GM19467 (cell line): ENCODE measurements around the gene TMEM97.
A peak's percentile ranks its signal among the peaks of the same experiment; 100 is the strongest.

Experiments
- ATAC-seq: cut with Tn5 transposase; IDR thresholded peaks from one replicate; pipeline ENCODE4 v1.9.1; 2021; ENCODE audit warnings: mild to moderate bottlenecking, moderate library complexity; ENCODE audit not compliant: unreplicated experiment

Gene TMEM97

DNA sequence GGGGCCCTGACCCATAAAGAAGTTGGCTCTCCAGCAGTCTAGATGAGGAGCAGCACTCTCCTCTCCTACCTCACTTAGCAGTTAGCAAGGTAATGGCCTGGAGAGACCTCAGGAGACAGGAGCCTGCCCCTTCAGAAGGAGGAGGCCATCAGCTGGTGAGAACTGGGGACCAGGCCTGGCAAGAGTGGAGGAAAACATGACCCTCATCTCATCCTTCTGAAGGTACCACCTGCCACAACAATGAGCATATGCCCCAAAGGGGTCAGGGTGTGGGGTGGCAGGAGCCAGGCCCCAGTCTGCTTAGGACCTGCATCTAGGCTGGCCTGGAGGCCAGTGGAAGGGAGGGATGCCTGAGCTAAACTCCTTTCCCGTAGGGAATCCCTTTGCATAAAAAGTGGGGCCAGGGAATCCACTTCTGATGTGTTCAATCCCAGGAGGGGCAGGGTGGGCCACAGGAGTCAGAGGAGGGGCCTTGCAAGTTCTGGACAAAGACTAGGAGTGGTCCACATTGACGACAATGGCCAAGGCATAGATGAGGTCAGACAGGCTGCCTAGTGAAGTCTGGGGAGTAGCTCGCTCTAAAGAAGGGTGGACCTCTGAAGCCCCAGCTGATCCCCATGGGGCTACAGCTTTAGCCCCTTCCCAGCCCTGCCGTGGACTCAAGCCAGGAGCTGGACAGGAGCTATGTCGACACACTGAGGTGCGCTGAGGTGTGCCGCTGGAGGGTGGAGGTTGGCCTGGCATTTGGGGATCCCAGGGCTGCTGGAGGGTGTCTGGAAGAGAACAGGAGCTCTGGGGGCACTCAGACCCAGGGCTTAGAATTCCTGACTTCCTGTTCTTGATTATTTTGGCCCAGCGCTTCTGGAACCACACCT, 45.0 kb downstream of the TMEM97 start:
- ATAC-seq, result no peak

DNA sequence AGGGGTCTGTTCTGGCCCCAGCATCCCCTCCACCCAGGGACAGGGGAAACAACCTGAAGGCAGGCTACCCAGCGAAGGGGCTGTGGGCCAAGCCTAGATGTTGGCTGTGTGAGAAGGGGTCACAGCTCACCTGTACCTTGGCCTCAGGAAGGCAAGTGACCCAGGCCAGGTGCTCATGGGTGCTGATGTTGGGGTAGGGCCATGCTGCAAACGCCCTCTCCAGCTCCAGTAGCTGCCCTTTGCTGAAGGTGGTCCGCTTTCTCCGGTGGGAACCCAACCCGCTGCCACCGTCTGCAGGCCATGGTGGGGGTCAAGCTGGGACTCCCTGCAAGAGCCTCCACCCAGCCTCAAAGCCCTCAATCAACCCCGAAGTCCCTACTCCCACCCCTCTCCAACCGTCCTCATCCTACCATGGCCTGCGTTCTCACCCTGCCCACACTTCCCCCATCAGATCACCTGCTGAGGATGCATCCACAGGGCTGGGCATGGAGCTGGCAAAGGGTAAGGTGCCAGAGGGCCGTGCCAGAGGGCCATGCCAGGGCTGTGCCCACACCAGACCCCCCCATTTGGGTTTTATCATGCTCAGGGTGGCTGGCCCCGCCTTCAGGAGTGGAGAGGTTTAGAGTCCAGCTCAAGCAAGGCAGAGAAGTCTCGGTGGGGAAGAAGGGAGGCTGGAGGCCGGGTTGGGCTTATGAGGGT, 45.8 kb downstream of the TMEM97 start, which contains the start of gene SEBOX:
Gene SEBOX (minus strand): TSS at position 535 of the 699 bp plus-strand sequence. CDS start 48 bp downstream, at position 487.
- no peak for ATAC-seq

DNA sequence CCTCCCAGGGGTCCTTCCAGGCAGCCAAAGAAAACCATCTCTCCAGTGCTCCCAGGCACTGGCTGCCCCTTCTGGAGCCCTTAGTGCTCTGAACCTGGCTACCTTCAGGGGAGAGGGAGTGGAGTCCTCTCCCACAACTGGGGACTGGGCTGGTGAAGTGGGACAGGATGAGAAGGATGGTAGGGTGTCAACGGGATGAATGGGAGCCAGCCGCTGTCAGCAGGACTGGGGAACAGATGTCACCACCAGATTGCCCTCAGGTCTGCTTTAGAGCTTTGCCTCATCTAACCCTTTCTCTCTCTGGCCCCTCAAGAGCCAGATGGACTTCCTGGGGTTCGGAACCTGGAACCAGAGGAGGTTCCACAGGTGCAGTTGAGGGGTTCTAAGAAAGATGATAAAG, 46.5 kb downstream of the TMEM97 start:
- no peak for ATAC-seq

DNA sequence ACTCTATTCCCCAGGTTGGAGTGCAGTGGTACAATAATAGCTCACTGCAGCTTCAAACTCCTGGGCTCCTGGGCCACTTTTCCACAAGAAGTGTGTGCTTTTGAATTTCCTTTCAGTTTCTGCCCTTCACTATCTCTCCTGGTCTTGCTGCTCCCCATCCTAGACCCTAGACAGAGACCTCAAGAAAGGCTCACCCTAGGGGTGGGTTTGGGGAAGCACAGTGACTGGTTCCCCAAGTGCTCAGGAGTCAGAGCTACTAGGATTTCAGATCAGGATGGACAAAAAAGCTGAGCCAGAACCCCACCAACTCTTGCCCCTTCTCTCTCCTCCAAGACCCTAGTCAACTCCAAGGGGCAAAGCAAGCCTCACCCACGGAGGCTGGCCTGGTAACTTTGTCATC, 47.6 kb downstream of the TMEM97 start:
- ATAC-seq, result no peak

DNA sequence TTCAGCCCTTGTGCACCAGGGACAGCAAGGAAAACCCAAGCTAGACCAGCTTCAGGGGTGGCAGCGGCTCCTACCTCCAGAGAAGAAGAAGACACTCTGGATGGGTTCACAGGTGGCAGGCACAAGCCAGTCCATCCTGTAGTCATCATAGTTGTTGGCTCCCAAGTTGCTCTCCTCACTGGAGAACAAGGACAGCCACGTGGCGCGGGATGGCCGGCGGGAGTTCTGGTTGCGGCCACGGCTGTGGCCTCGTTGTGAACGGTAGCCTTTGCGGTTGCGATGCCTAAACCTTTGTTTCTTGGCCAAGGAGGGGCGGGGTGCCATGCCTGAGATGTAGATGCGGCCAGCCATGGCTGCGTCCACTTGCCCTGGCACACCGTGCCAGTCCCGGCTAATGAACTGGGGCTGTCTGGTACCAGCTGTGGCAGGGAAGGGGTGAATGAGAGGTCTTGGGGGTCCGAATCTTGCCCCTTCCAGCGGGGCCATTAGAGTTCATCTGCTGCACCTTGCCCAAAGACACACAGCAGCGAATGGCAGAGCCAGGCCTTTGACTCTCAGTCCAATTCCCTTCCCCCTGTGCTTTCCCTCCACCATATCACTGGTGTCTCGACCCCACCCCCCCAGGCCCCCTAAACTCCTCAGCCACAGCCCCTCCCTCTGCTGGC, 48.8 kb downstream of the TMEM97 start:
- no peak for ATAC-seq

DNA sequence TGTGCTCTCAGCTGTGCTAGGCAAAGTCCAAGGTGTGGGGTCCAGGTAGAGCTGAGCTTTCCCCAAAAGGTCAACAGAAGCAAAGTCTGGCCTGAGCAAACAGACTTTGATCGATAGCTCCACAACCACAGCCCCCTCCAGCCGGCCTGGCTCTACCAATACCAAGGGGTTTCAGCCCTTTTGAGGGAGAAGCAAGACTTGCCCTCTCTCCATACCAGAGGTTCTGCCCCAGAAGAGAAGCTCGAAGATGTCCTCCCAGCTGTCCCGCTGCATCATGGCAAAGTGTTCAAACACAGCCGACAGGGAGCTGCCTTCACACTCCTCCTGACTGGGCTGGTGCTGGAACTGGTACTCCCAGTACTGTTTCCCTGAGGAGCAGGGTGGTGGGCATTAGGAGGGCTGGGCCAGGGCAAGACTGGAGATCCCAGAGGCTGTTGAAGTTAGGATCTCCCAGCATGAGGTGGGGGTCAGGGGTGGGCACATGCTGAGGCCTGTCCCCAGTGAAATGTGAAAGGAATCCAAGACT, 49.4 kb downstream of the TMEM97 start:
- no peak for ATAC-seq

DNA sequence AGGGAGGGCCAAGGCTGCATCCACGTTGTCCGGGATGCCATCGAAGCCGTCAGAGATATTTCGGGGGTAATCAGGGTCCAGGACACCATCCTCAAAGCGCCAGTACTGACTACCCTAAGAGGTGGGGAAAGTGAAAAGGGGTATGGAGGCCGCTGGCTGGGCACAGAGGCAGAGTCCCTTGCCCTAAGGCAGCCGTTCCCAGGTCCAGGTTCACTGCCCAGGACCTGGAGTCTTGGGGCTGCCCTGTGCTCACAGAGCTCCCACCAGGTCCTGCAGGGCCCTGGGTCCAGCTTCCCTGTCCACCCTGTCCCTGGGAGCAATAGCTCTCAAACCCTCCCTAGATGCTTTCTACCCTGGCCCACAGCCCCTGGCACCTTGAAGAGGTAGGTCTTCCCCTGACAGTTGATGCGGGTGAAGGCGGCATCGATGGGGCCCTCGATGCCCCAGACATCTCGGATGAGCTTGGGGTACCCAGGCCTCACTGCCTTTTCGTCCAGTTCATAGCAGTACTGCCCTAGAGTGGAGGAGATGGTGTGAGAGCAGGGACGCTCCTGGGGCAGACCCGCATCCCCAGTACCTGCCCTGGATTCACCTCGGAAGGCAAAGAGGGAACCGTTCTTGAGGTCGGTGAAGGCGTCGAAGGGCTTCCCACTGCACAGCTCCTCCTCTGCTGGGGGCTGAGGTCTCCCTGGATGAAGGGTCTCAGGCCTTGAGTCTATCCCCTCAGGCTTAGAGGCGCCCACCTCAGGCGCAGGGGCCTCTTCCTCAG, 50.1 kb downstream of the TMEM97 start:
- no peak for ATAC-seq

DNA sequence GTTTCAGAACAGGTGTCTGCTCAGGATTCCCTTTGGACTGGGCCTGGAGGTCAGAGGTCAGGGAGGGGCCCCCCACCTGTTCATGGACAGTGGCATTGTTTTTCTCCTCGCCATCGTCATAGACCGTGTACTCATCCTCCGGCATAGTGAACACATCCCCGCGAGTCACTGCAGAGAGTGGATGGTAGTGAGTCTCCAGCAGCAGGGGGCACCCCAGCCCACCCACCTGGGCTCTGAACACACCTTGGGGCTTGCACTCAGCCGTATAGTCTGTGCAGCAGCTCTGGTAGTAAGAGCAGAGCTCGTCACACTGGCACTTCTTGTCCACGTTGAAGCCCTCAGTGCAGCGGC, 50.7 kb downstream of the TMEM97 start:
- no peak for ATAC-seq

DNA sequence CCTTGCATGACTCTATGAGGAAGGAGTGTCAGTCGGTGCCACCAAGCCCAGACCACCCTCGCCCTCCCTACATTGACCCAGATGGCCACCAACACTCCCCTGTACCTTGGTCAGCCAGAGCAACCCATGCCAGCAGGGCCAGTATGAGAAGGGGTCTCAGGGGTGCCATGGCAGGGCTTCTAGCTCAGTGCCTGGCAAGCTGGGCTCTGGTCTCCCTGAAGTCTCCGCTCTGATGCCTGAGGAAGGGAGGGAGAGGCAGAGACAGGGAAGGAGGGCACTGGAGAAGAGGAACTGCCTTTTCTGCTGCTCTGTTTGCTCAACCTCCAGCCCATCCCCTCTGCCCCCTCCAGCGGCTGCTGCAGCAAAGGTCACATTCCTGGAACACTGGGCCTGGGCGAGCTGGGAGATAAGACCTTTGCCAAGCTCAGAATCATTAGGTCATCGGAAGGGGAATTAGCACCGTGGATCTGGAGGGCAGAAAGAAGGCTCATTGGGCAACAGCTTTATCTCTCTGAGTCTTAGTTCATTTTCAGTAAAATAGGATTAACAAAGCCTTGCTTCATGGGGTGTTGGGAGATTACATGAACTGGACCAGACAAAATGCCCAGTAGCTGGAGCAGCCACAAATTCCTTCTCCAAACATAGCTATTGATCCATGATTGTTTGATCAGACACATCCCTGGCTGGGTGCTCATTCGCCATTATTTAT, 51.2 kb downstream of the TMEM97 start, which contains the start of gene VTN:
Gene VTN (minus strand): TSS at position 273 of the 709 bp plus-strand sequence. CDS start 104 bp downstream, at position 169.
- ATAC-seq, result no peak

DNA sequence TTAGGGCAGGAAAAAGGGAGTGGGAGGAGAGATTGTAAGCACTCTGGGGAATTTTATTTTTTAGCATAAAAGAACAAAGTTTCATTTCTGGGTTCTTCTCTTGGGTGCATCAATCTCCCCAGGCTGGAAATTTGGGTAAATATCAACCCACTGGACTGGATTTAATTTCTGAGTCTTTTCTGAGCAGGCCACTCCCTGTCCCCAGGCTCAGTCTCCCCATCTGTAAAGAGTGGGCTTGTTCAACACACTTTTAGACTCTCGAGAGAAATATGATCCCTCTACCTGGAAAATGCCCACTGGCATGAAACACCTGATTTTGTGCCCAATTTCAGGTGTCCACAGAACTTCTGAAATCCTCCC, 51.7 kb downstream of the TMEM97 start:
- no peak for ATAC-seq

DNA sequence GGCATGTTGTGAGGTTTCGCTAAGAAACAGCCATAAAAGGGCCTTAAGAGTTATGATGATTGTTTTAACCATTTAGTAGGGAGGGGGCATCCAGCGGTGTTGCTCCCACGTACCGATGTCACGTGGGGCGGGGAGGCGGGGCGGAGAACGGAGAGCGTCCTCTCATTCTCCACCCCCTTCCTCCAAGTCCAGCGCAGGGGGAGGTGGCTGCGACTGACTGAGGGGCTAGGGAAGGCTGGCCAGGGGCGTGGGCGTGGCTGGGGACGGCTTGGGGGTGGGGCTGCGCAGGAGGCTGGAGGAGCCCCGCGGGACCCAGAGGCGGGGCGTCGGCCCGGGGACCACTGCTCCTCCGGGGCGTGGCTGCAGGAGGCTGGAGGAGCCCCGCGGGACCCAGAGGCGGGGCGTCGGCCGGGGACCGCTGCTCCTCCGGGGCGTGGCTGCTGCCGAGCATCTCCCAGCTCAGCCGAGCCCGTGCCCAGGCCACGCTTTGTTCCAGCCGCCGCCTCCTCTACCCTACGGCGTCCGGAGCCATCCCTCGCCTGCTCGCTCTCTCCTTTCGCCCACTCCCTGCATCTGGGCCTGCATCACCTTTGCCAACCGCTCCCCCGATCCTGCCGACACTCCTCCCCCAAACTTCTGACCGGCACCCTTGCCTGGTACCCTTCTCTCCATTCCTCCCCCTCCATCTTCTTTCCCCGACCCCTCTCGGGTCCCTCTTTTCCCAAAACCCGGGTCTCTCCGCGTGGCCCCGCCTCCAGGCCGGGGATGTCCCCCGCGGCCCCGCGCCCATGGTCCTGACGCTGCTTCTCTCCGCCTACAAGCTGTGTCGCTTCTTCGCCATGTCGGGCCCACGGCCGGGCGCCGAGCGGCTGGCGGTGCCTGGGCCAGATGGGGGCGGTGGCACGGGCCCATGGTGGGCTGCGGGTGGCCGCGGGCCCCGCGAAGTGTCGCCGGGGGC, 52.5 kb downstream of the TMEM97 start, which contains the start of gene SARM1:
Gene SARM1 (plus strand): TSS at position 450 of the 958 bp plus-strand sequence. CDS start 339 bp downstream, at position 789.
- ATAC-seq, result peak; percentile 69

DNA sequence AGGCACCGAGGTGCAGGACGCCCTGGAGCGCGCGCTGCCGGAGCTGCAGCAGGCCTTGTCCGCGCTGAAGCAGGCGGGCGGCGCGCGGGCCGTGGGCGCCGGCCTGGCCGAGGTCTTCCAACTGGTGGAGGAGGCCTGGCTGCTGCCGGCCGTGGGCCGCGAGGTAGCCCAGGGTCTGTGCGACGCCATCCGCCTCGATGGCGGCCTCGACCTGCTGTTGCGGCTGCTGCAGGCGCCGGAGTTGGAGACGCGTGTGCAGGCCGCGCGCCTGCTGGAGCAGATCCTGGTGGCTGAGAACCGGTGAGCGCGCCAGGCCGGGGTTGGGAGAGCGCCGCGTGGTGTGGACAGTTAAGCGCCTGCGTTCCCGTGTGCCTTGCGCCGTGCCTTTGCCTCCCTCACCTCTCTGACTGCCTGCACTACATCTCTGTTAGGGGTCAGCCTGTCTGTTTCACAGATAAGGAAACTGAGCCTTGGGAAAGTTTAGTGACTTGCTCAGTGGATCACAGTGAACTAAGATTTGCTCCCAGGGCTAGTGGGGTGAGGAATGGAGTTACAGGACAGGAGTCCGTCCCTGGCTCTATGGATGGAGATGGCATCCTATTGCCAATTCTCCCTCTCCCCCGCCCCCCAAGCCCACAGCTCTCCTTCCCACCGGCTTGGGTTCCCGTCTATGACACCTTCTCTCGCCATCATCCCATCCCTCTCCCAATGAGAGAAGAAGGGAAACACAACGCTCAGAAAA, 53.4 kb downstream of the TMEM97 start:
- no peak for ATAC-seq

DNA sequence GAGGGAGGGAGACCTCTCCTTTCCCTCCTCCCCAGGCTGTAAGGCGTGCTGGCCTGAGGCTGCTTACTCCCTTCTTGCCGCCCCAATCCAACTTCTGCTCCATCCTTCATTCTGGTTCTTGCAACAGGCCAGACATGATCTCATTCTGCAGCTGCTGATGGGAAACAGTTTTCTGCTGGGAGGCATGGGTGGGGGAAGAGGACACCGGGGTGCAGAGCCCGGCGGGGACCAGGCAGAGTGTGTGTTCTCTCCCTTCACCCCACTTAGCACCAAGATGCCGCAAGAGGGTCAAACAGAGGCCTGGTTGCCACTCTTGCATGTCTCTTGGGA, 53.9 kb downstream of the TMEM97 start:
- ATAC-seq, result no peak
